Body of pancreas (tissue), 4 donors: ENCODE measurements around the gene APLP2. TPM values are rescaled to one million over a fixed set of nuclear protein-coding genes. Genes with fewer than 3 reads are reported as not detected.
A peak's percentile ranks its signal among the peaks of the same experiment; 100 is the strongest.
"Not testable (repeated sequence)": the region's sequence is repeated elsewhere in the genome, so short reads cannot be mapped to it uniquely, and the experiment has no call there.

Source experiments
- ATAC-seq: fragments of 150-250 bp; one replicate; pipeline ENCODE4 v1.9.1; 2016
- DNase-seq, 4 donors: peaks; one replicate each; pipeline ENCODE4 v3.0.0-alpha.2; 2019
- H3K27ac ChIP-seq, 4 donors: fragments of 200-600 bp; sonication (generic); 1 replicate in 3 of 4; 2 replicates in 1 of 4; pipeline versions ENCODE4 v1.5.1 to v1.6.1; 2016 to 2019; ENCODE audit warnings: mild to moderate bottlenecking in 1 of 4, mixed read lengths in 1 of 4, moderate library complexity in 1 of 4
- H3K27me3 ChIP-seq, 2 donors: fragments of 200-600 bp; sonication (generic); one replicate each; pipeline ENCODE4 v1.6.0; 2016; ENCODE audit warnings: mild to moderate bottlenecking in 1 of 2
- H3K36me3 ChIP-seq, 2 donors: fragments of 200-600 bp; sonication (generic); replicated peaks in 1 of 2; 2 replicates each; pipeline ENCODE4 v1.5.1; 2016; ENCODE audit warnings: low read depth in 2 of 2; ENCODE audit not compliant: insufficient read depth in 1 of 2
- H3K4me1 ChIP-seq: fragments of 200-600 bp; sonication (generic); one replicate; pipeline ENCODE4 v1.6.0; 2016
- H3K4me3 ChIP-seq, 2 donors: fragments of 200-600 bp; sonication (generic); 1 replicate in 1 of 2; 2 replicates in 1 of 2; pipeline ENCODE4 v1.5.1; 2016 to 2019
- H3K9me3 ChIP-seq, 3 donors: fragments of 200-600 bp; sonication (generic); 1 replicate in 2 of 3; 2 replicates in 1 of 3; pipeline ENCODE4 v1.5.1; 2016
- CTCF ChIP-seq, 7 experiments: fragments of 450-650 bp in 4 of 7; fragments of 200-600 bp in 3 of 7; sonication (generic) in 3 of 7; IDR thresholded peaks; one replicate each; pipeline ENCODE4 v1.5.1; 2016 to 2019; ENCODE audit warnings: antibody characterized with exemption in 7 of 7
- POLR2A ChIP-seq, 3 donors: fragments of 450-650 bp; IDR thresholded peaks; one replicate each; pipeline ENCODE4 v1.6.1; 2016; ENCODE audit warnings: antibody characterized with exemption in 3 of 3, mild to moderate bottlenecking in 2 of 3
- WGBS, 2 donors: methylation state at CpG; one replicate each; pipeline ENCODE4 v1.1.5; 2017; 5-methylcytosine and 5-hydroxymethylcytosine counted together
- intact Hi-C: fragments of 100-400 bp; cut with DNase I; formaldehyde crosslinking; loops from one replicate; pipeline ENCODE4 v1.15.1; 2023
- small RNA-seq: library from RNA; depleted of rRNA; stranded (forward); fragments of <200 nt; gene quantifications from one replicate; pipeline ENCODE3, GENCODE V24; 2016
- total RNA-seq, 2 donors: library from RNA; depleted of rRNA; stranded (reverse); fragments of >200 nt; gene quantifications; one replicate each; pipeline ENCODE4 v1.1.0, GENCODE V29; 2016

Gene APLP2
- total RNA-seq, 2 donors from 2014 or later = 157 to 177 TPM

- Histone ChIP-seq H3K27me3 (no peaks in the 10 kb centered on the region), H3K9me3 (no peaks in the 10 kb centered on the region), H3K27ac (peak overlapping the region in 1 of 4 donors; percentile 46), H3K4me3 (no peak overlapping the region), H3K4me1 (peaks cover 18% of the 10 kb centered on the region), H3K36me3 (peaks cover 0 to 4% of the 10 kb centered on the region in 2 donors)
- intact Hi-C loops = no loop called here
- no peak for TF ChIP-seq POLR2A (IDR thresholded peaks at IDR 0.05)
- whole genome bisulfite sequencing, 2 donors = 85 to 91% methylated on average over 8 to 31 of the region's 32 CpGs
- DNase-seq (no peak), ATAC-seq (no peak)
Observed at GRCh38 chr11:130189492-130190210, 120.0 kb downstream of the APLP2 start.

GRCh38 chr11:130190371-130190881 is 120.7 kb downstream of the APLP2 start:
- 92 to 95% methylated on average over 21 to 28 of the region's 29 CpGs for WGBS, 2 donors
- Histone ChIP-seq H3K27me3 (no peaks in the 10 kb centered on the region), H3K27ac (peak overlapping the region in 1 of 4 donors; percentile 46), H3K36me3 (peaks cover 0 to 8% of the 10 kb centered on the region in 2 donors), H3K4me1 (peaks cover 18% of the 10 kb centered on the region), H3K4me3 (no peak overlapping the region), H3K9me3 (no peaks in the 10 kb centered on the region)
- intact Hi-C loops = no loop called here
- TF ChIP-seq POLR2A (IDR thresholded peaks at IDR 0.05) = no peak
- no peak for TF ChIP-seq CTCF (IDR thresholded peaks at IDR 0.05)
- ATAC-seq = no peak
- DNase-seq = no peak

GRCh38 chr11:130191896-130192295 is 122.2 kb downstream of the APLP2 start:
- H3K27me3 ChIP-seq = no peaks in the 10 kb centered on the region
- no peak overlapping the region for H3K27ac ChIP-seq
- H3K4me3 ChIP-seq = no peak overlapping the region
- H3K36me3 ChIP-seq = peaks cover 0 to 17% of the 10 kb centered on the region in 2 donors
- H3K9me3 ChIP-seq = no peaks in the 10 kb centered on the region
- DNase-seq = no peak
- intact Hi-C loops = no loop called here
- H3K4me1 ChIP-seq = peaks cover 18% of the 10 kb centered on the region
- 92 to 93% methylated on average over 14 of the region's 14 CpGs for WGBS, 2 donors
- ATAC-seq = no peak
- TF ChIP-seq CTCF (IDR thresholded peaks at IDR 0.05) (no peak), POLR2A (IDR thresholded peaks at IDR 0.05) (no peak)

- H3K36me3 ChIP-seq = peaks cover 0 to 25% of the 10 kb centered on the region in 2 donors
- peaks cover 18% of the 10 kb centered on the region for H3K4me1 ChIP-seq
- WGBS, 2 donors = 11 to 26% methylated on average over 2 to 4 of the region's 4 CpGs
- no peaks in the 10 kb centered on the region for H3K27me3 ChIP-seq
- intact Hi-C loops = no loop called here
- peak; percentile 38 to 66 (median 52) for DNase-seq
- no peak overlapping the region for H3K27ac ChIP-seq
- TF ChIP-seq CTCF (IDR thresholded peaks at IDR 0.05) (no peak), POLR2A (IDR thresholded peaks at IDR 0.05) (no peak)
- H3K4me3 ChIP-seq = no peak overlapping the region
- no peaks in the 10 kb centered on the region for H3K9me3 ChIP-seq
- ATAC-seq = peak; percentile 66
Observed at GRCh38 chr11:130192845-130193267, 123.2 kb downstream of the APLP2 start.

- ATAC-seq, H3K4me3 ChIP-seq, intact Hi-C loops, H3K27me3 ChIP-seq, H3K9me3 ChIP-seq, H3K27ac ChIP-seq, DNase-seq: not testable (repeated sequence)
- peaks cover 18% of the 10 kb centered on the region for H3K4me1 ChIP-seq
- peaks cover 0 to 32% of the 10 kb centered on the region in 2 donors for H3K36me3 ChIP-seq
- WGBS, 2 donors = 90 to 94% methylated on average over 14 of the region's 14 CpGs
Observed at GRCh38 chr11:130193551-130193950, 123.9 kb downstream of the APLP2 start.

Small RNA genes within 50 kb of the gene (small RNA-seq; reads per million reads assigned to genes)
- gene RF00015 (not detected), gene RPL34P21 (not detected)

Other genes starting within 250 kb of the APLP2 start
- 10 to 100 TPM; 29.8 to 31.6 TPM for gene NFRKB, start 174.3 kb upstream of the APLP2 start, total RNA-seq
- gene PRDM10, start 67.1 kb upstream of the APLP2 start, total RNA-seq = 10 to 100 TPM in 1 of 2 donors, 1 to 10 TPM in 1; 4.7 to 14.5 TPM
- 10 to 100 TPM; 55.3 to 61.0 TPM for gene ST14, start 89.9 kb downstream of the APLP2 start, total RNA-seq
- gene ZBTB44, start 245.0 kb downstream of the APLP2 start, total RNA-seq = 10 to 100 TPM; 25.4 to 32.9 TPM